GM23338 (cell line): ENCODE data around the gene IGF2. TPM values are rescaled to one million over a fixed set of nuclear protein-coding genes. Genes with fewer than 3 reads are reported as not detected.

Experiments used
- ATAC-seq: fragments of 200-7000 bp; cut with Tn5 transposase; 3 replicates; pipeline ENCODE4 v1.9.1; 2020
- DNase-seq: peaks from one replicate; pipeline ENCODE4 v3.0.0-alpha.2; 2015; ENCODE audit warnings: low spot score
- H2AFZ ChIP-seq: fragments of 200-600 bp; sonication (generic); 2 replicates; pipeline ENCODE4 v1.8.0; 2016; ENCODE audit warnings: antibody characterized with exemption, mild to moderate bottlenecking, moderate library complexity
- H3F3A ChIP-seq: fragments of 200-600 bp; sonication (generic); replicated peaks from 2 replicates; pipeline ENCODE4 v1.8.0; 2017; ENCODE audit warnings: antibody characterized with exemption, mixed run types, low read depth
- H3K27ac ChIP-seq: fragments of 200-600 bp; sonication (generic); 2 replicates; pipeline ENCODE4 v1.6.1; 2016; ENCODE audit warnings: low read depth
- H3K27me3 ChIP-seq: fragments of 200-600 bp; sonication (generic); 2 replicates; pipeline ENCODE4 v1.8.0; 2016; ENCODE audit warnings: mild to moderate bottlenecking, mixed run types, moderate library complexity; ENCODE audit not compliant: insufficient read depth
- H3K36me3 ChIP-seq: fragments of 200-600 bp; sonication (generic); 2 replicates; pipeline ENCODE4 v1.8.0; 2016; ENCODE audit warnings: mild to moderate bottlenecking; ENCODE audit not compliant: insufficient read depth
- H3K4me1 ChIP-seq: fragments of 200-600 bp; sonication (generic); 2 replicates; pipeline ENCODE4 v1.8.0; 2016; ENCODE audit warnings: mild to moderate bottlenecking, moderate library complexity; ENCODE audit not compliant: insufficient read depth
- H3K4me2 ChIP-seq: fragments of 200-600 bp; sonication (generic); 2 replicates; pipeline ENCODE4 v1.7.1; 2017; ENCODE audit warnings: mixed run types
- H3K4me3 ChIP-seq: fragments of 200-600 bp; sonication (generic); 2 replicates; pipeline ENCODE4 v1.6.1; 2016; ENCODE audit warnings: mixed run types
- H3K79me2 ChIP-seq: fragments of 200-600 bp; sonication (generic); replicated peaks from 2 replicates; pipeline ENCODE4 v1.8.0; 2017; ENCODE audit warnings: mild to moderate bottlenecking; ENCODE audit not compliant: insufficient read depth
- H3K9me2 ChIP-seq: fragments of 200-600 bp; sonication (generic); 2 replicates; pipeline ENCODE4 v1.8.0; 2017; ENCODE audit not compliant: insufficient read depth
- H4K20me1 ChIP-seq: fragments of 200-600 bp; sonication (generic); replicated peaks from 2 replicates; pipeline ENCODE4 v1.8.0; 2017; ENCODE audit warnings: mild to moderate bottlenecking; ENCODE audit not compliant: insufficient read depth
- H3K27ac Mint-ChIP-seq: 2 replicates; pipeline ENCODE4 v1.8.0; 2020; ENCODE audit warnings: inconsistent platforms, mild to moderate bottlenecking, moderate library complexity, mixed read lengths
- H3K27me3 Mint-ChIP-seq: 3 replicates; pipeline ENCODE4 v1.8.0; 2022; ENCODE audit warnings: low read depth, mild to moderate bottlenecking, moderate library complexity, mixed read lengths, inconsistent platforms; ENCODE audit not compliant: insufficient read depth, poor library complexity
- H3K36me3 Mint-ChIP-seq: 3 replicates; pipeline ENCODE4 v1.8.0; 2021; ENCODE audit warnings: low read depth, mild to moderate bottlenecking, inconsistent platforms, moderate library complexity, mixed read lengths
- H3K4me1 Mint-ChIP-seq: 3 replicates; pipeline ENCODE4 v1.8.0; 2020; ENCODE audit warnings: mild to moderate bottlenecking, inconsistent platforms, mixed read lengths
- H3K4me3 Mint-ChIP-seq: 3 replicates; pipeline ENCODE4 v1.8.0; 2021; ENCODE audit warnings: moderate library complexity, mild to moderate bottlenecking, inconsistent platforms, mixed read lengths
- H3K9me3 Mint-ChIP-seq: 3 replicates; pipeline ENCODE4 v1.8.0; 2020; ENCODE audit warnings: moderate library complexity, mild to moderate bottlenecking, inconsistent platforms, mixed read lengths
- EZH2 ChIP-seq: fragments of 200-600 bp; sonication (generic); IDR thresholded peaks from one replicate; pipeline ENCODE4 v1.8.0; 2017; ENCODE audit warnings: antibody characterized with exemption, mild to moderate bottlenecking, low read depth; ENCODE audit not compliant: unreplicated experiment
- EZH2phosphoT487 ChIP-seq: fragments of 200-600 bp; sonication (generic); IDR thresholded peaks from one replicate; pipeline ENCODE4 v1.8.1; 2018; ENCODE audit warnings: antibody characterized with exemption; ENCODE audit not compliant: unreplicated experiment
- JUNB ChIP-seq: IDR thresholded peaks from one replicate; pipeline ENCODE4 v1.6.1; 2016; ENCODE audit warnings: antibody characterized with exemption; ENCODE audit not compliant: unreplicated experiment
- NANOG ChIP-seq: IDR thresholded peaks from 2 replicates; pipeline ENCODE4 v1.6.1; 2016; ENCODE audit warnings: antibody characterized with exemption, borderline replicate concordance
- STAT1 ChIP-seq: IDR thresholded peaks from one replicate; pipeline ENCODE4 v1.6.1; 2016; ENCODE audit warnings: antibody characterized with exemption; ENCODE audit not compliant: unreplicated experiment
- ZNF114 ChIP-seq: fragments of 250-450 bp; sonication (Bioruptor Pico); IDR thresholded peaks from 2 replicates; pipeline ENCODE4 v1.5.0; 2020; ENCODE audit warnings: mild to moderate bottlenecking, moderate library complexity
- ZNF331 ChIP-seq: fragments of 250-450 bp; sonication (Bioruptor Pico); IDR thresholded peaks from 2 replicates; pipeline ENCODE4 v1.5.0; 2020; ENCODE audit warnings: low read depth, mild to moderate bottlenecking, moderate library complexity
- polyA plus RNA-seq: library from polyadenylated mRNA; unstranded; fragments of >200 nt; fragmentation: Nextera tagmentation; extraction: Ambion mirVana; gene quantifications from 2 replicates; pipeline ENCODE4 v1.2.1, GENCODE V29; 2016
- total RNA-seq: library from RNA; depleted of rRNA; stranded (reverse); fragments of >200 nt; shearing (Covaris generic); gene quantifications from 2 replicates; pipeline ENCODE4 v1.2.3, GENCODE V29; 2014
- TF ChIP-seq, protein P1 (sequence below): IDR thresholded peaks from one replicate; pipeline ENCODE4 v1.6.1; 2018; ENCODE audit warnings: antibody characterized with exemption; ENCODE audit not compliant: unreplicated experiment
- TF ChIP-seq, protein P2 (sequence below): IDR thresholded peaks from 2 replicates; pipeline ENCODE4 v1.6.1; 2016; ENCODE audit warnings: antibody characterized with exemption
- TF ChIP-seq, protein P3 (sequence below), 2 experiments: fragments of 200-600 bp in 1 of 2; sonication (generic) in 1 of 2; conservative IDR thresholded peaks; 2 replicates each; pipeline versions ENCODE4 v1.5.1 to v1.6.1; 2016 to 2017; ENCODE audit warnings: antibody characterized with exemption in 2 of 2, low read depth in 2 of 2, mild to moderate bottlenecking in 2 of 2, moderate library complexity in 1 of 2

The IGF2 gene
- total and polyA plus RNA-seq, 2 experiments from 2014 or later = 1.4 to 4.0 TPM

DNA sequence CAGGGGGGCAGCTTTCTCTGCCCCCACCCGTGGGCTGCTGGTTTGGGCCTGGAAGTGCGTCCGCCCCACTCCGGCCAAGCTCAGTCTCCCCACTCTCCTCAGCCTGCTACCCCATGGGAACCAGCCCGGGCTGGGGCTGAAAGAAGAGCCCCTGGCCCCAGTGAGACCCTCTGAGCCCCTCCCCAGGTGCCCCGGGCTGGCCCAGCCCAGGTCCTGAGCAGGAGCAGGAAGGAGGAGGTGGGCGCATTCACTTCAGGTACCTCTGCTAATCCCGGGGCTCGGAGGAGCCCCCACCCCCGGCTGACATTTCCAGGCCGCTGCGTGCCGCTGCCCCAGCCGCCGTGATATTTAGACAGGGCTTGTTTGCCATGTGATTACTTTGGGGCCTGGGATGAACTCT, 41.2 kb upstream of the IGF2 start:
- no peak overlapping the region for H3K4me2 ChIP-seq
- H3K36me3 ChIP-seq = no peaks in the 10 kb centered on the region
- H3K36me3 Mint-ChIP-seq = no peaks in the 10 kb centered on the region
- TF ChIP-seq, protein P1, sequence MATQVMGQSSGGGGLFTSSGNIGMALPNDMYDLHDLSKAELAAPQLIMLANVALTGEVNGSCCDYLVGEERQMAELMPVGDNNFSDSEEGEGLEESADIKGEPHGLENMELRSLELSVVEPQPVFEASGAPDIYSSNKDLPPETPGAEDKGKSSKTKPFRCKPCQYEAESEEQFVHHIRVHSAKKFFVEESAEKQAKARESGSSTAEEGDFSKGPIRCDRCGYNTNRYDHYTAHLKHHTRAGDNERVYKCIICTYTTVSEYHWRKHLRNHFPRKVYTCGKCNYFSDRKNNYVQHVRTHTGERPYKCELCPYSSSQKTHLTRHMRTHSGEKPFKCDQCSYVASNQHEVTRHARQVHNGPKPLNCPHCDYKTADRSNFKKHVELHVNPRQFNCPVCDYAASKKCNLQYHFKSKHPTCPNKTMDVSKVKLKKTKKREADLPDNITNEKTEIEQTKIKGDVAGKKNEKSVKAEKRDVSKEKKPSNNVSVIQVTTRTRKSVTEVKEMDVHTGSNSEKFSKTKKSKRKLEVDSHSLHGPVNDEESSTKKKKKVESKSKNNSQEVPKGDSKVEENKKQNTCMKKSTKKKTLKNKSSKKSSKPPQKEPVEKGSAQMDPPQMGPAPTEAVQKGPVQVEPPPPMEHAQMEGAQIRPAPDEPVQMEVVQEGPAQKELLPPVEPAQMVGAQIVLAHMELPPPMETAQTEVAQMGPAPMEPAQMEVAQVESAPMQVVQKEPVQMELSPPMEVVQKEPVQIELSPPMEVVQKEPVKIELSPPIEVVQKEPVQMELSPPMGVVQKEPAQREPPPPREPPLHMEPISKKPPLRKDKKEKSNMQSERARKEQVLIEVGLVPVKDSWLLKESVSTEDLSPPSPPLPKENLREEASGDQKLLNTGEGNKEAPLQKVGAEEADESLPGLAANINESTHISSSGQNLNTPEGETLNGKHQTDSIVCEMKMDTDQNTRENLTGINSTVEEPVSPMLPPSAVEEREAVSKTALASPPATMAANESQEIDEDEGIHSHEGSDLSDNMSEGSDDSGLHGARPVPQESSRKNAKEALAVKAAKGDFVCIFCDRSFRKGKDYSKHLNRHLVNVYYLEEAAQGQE = no peak
- no peak for TF ChIP-seq ZNF331 (CRISPR knock-in tag)
- no peak for TF ChIP-seq NANOG
- TF ChIP-seq, protein P2, sequence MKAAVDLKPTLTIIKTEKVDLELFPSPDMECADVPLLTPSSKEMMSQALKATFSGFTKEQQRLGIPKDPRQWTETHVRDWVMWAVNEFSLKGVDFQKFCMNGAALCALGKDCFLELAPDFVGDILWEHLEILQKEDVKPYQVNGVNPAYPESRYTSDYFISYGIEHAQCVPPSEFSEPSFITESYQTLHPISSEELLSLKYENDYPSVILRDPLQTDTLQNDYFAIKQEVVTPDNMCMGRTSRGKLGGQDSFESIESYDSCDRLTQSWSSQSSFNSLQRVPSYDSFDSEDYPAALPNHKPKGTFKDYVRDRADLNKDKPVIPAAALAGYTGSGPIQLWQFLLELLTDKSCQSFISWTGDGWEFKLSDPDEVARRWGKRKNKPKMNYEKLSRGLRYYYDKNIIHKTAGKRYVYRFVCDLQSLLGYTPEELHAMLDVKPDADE = no peak
- TF ChIP-seq EZH2 = no peak
- no peak for TF ChIP-seq JUNB
- ATAC-seq (no peak), DNase-seq (no peak)
- H3K4me1 ChIP-seq = no peaks in the 10 kb centered on the region
- H3K4me3 Mint-ChIP-seq = no peak overlapping the region
- no peaks in the 10 kb centered on the region for H3K9me3 Mint-ChIP-seq
- no peaks in the 10 kb centered on the region; the same call in 2 of the 3 replicates for H3K4me1 Mint-ChIP-seq
- no peak overlapping the region for H3K4me3 ChIP-seq
- H4K20me1 ChIP-seq = no peaks in the 10 kb centered on the region
- no peaks in the 10 kb centered on the region for H3K27me3 ChIP-seq
- H3K27ac Mint-ChIP-seq = no peak overlapping the region
- no peaks in the 10 kb centered on the region for H3K79me2 ChIP-seq
- H3K27ac ChIP-seq = no peak overlapping the region
- no peaks in the 10 kb centered on the region for H3K9me2 ChIP-seq
- H3K27me3 Mint-ChIP-seq = peaks cover 18% of the 10 kb centered on the region
- no peaks in the 10 kb centered on the region for H3F3A ChIP-seq
- no peak overlapping the region for H2AFZ ChIP-seq

DNA sequence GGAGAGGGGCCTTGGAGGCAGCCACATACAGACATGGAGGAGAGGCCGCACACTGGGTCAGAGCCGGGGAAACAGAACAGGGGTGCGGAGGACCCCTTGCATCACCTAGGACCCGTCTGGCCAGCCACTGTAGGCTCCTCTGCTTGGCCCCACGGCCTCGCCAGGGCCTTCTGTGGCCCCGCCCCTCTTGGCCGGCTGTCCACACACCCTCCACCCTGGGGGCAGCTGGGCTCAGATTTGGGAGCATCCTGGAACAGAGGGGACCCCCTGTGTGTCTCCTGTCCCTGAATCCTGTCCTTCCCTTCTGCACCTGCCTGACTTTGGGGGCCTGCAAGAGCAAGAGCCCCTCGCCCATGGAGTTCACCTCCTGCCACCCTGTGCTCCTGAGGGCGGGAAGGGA, 40.3 kb upstream of the IGF2 start:
- no peak for ATAC-seq

More for the DNA sequence above, 40.3 kb upstream of the IGF2 start:
- Histone ChIP-seq H3K9me2 (no peaks in the 10 kb centered on the region), H3K4me3 (no peak overlapping the region), H3K4me1 (no peaks in the 10 kb centered on the region), H2AFZ (no peak overlapping the region), H3K36me3 (no peaks in the 10 kb centered on the region), H3F3A (no peaks in the 10 kb centered on the region), H3K27ac (no peak overlapping the region), H3K27me3 (no peaks in the 10 kb centered on the region), H3K79me2 (no peaks in the 10 kb centered on the region), H4K20me1 (no peaks in the 10 kb centered on the region), H3K4me2 (no peak overlapping the region)
- no peak overlapping the region for H3K4me3 Mint-ChIP-seq
- TF ChIP-seq NANOG = no peak
- TF ChIP-seq, protein P1 = no peak
- TF ChIP-seq ZNF114 (CRISPR knock-in tag) = no peak
- no peak for TF ChIP-seq STAT1
- TF ChIP-seq EZH2phosphoT487 = no peak
- no peak for TF ChIP-seq JUNB
- TF ChIP-seq, protein P3, sequence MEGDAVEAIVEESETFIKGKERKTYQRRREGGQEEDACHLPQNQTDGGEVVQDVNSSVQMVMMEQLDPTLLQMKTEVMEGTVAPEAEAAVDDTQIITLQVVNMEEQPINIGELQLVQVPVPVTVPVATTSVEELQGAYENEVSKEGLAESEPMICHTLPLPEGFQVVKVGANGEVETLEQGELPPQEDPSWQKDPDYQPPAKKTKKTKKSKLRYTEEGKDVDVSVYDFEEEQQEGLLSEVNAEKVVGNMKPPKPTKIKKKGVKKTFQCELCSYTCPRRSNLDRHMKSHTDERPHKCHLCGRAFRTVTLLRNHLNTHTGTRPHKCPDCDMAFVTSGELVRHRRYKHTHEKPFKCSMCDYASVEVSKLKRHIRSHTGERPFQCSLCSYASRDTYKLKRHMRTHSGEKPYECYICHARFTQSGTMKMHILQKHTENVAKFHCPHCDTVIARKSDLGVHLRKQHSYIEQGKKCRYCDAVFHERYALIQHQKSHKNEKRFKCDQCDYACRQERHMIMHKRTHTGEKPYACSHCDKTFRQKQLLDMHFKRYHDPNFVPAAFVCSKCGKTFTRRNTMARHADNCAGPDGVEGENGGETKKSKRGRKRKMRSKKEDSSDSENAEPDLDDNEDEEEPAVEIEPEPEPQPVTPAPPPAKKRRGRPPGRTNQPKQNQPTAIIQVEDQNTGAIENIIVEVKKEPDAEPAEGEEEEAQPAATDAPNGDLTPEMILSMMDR (conservative IDR thresholded peaks at IDR 0.05; ENCODE audit: low read depth in 2 of 2) = no peak
- TF ChIP-seq, protein P2 = no peak
- H3K36me3 Mint-ChIP-seq = no peaks in the 10 kb centered on the region
- DNase-seq = no peak
- H3K27ac Mint-ChIP-seq = no peak overlapping the region
- H3K4me1 Mint-ChIP-seq = no peaks in the 10 kb centered on the region; the same call in 2 of the 3 replicates
- H3K9me3 Mint-ChIP-seq = no peaks in the 10 kb centered on the region
- peaks cover 16% of the 10 kb centered on the region for H3K27me3 Mint-ChIP-seq
